ENCODE results near the gene SCMH1. TPM values are rescaled to one million over a fixed set of nuclear protein-coding genes. Genes with fewer than 3 reads are reported as not detected.

Gene SCMH1
- total RNA-seq, 1 experiment from 2014 or later, result 21.1 TPM

GRCh38 chr1:41097105-41097504 is 145.0 kb downstream of the SCMH1 start:
- Histone ChIP-seq H3K27me3 (ENCODE audit: control insufficient read depth, insufficient read depth, low read length) (no peaks in the 10 kb centered on the region), H3K36me3 (replicated peaks; ENCODE audit: control insufficient read depth, insufficient read depth, low read length) (no peaks in the 10 kb centered on the region), H3K4me3 (ENCODE audit: insufficient read depth, low read depth, low read length) (no peak overlapping the region)
- DNase-seq, result no peak

DNA sequence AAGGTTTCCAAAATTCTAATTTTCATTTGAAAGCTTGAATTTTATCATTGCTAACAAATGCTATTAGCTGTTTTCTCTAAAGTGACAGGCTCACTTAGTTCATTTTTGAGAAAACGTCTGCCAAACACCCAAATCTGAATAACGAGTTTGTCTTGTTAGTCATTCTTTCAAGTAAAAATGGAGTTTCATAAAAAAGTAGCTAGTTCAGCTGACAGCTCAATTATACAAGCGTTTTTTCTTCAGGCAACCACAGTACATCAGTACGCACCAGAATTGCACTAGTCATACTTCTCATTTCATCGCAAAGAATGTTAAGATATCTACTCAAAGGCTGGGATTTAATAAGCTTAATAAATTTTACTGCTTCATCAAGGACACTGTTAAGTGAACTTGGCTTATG is 148.3 kb downstream of the SCMH1 start:
- Histone ChIP-seq H3K36me3 (replicated peaks; ENCODE audit: control insufficient read depth, insufficient read depth, low read length) (no peaks in the 10 kb centered on the region), H3K4me3 (ENCODE audit: insufficient read depth, low read depth, low read length) (no peak overlapping the region), H3K27me3 (ENCODE audit: control insufficient read depth, insufficient read depth, low read length) (no peaks in the 10 kb centered on the region)
- no peak for DNase-seq

DNA sequence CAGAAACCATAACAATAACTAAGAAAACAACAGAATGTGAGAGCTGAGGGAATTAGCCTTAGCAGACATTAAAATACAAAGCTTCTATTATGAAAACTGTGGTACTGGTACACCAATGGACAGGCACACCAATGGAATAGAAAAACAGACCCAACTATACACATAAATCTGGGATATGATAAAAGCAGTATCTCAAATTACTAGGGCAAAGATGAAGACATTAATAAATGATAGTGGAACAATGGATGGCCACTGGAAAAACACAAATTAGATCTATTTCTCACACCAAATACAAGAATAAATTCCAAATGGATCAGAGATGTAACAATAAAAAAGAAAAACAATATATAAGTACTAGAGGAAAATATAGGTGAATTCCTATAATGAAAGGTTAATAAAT is 155.2 kb downstream of the SCMH1 start:
- Histone ChIP-seq H3K4me3 (ENCODE audit: insufficient read depth, low read depth, low read length) (no peak overlapping the region), H3K27me3 (ENCODE audit: control insufficient read depth, insufficient read depth, low read length) (no peaks in the 10 kb centered on the region), H3K36me3 (replicated peaks; ENCODE audit: control insufficient read depth, insufficient read depth, low read length) (no peaks in the 10 kb centered on the region)
- no peak for DNase-seq

DNA sequence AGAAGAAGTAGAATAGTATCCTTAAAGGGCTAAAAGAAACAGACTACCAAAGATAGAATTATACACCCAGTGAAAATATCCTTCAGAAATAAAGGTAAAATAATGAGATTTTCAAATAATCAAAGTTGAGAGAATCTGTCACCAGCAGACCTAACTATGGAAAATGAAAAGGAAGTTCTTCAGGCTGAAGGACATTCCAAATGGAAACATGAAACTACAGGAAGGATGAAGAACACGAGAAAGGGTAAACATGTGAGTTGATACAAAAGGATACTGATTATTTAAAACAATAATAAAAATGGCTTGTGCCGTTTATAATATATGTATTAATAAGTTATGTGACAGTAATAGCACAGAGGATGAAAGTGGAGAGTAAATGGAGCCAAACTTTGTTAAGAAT is 163.5 kb downstream of the SCMH1 start:
- Histone ChIP-seq H3K27me3 (ENCODE audit: control insufficient read depth, insufficient read depth, low read length) (no peaks in the 10 kb centered on the region), H3K36me3 (replicated peaks; ENCODE audit: control insufficient read depth, insufficient read depth, low read length) (no peaks in the 10 kb centered on the region), H3K4me3 (ENCODE audit: insufficient read depth, low read depth, low read length) (no peak overlapping the region)
- no peak for DNase-seq

GRCh38 chr1:41078193-41078592 is 163.9 kb downstream of the SCMH1 start:
- H3K36me3 ChIP-seq (replicated peaks; ENCODE audit: control insufficient read depth, insufficient read depth, low read length), result no peaks in the 10 kb centered on the region
- H3K27me3 ChIP-seq (ENCODE audit: control insufficient read depth, insufficient read depth, low read length), result no peaks in the 10 kb centered on the region
- DNase-seq, result no peak
- H3K4me3 ChIP-seq (ENCODE audit: insufficient read depth, low read depth, low read length), result no peak overlapping the region

DNA sequence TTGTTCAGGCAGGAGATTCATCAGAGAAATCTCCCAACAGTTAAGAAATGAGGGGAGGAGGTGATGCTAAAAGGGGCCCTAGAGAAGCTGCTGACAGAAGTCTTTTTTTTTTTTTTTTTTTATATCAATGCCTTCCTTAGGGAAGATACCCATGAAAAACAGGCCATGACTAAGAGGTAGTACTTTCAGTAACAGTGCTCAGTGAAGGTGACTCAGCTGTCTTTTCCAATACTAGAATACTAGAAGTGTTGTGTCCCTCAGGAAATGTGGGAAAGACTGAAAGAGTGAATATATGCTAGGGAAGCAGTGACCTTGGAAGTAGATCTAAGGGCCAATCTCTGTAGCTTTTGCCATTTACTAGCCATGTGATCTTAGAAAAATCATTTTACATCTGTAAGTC is 168.1 kb downstream of the SCMH1 start:
- no peak for DNase-seq
- Histone ChIP-seq H3K4me3 (ENCODE audit: insufficient read depth, low read depth, low read length) (no peak overlapping the region), H3K36me3 (replicated peaks; ENCODE audit: control insufficient read depth, insufficient read depth, low read length) (no peaks in the 10 kb centered on the region)

GRCh38 chr1:41072051-41072450 is 170.1 kb downstream of the SCMH1 start:
- Histone ChIP-seq H3K36me3 (replicated peaks; ENCODE audit: control insufficient read depth, insufficient read depth, low read length) (no peaks in the 10 kb centered on the region), H3K27me3 (ENCODE audit: control insufficient read depth, insufficient read depth, low read length) (no peaks in the 10 kb centered on the region), H3K4me3 (ENCODE audit: insufficient read depth, low read depth, low read length) (no peak overlapping the region)
- no peak for DNase-seq

More for the DNA sequence above, 168.1 kb downstream of the SCMH1 start:
- H3K27me3 ChIP-seq (ENCODE audit: control insufficient read depth, insufficient read depth, low read length), result no peaks in the 10 kb centered on the region

- no peak for DNase-seq
- H3K36me3 ChIP-seq (replicated peaks; ENCODE audit: control insufficient read depth, insufficient read depth, low read length), result no peaks in the 10 kb centered on the region; the same call in 1 of the 2 replicates
- H3K27me3 ChIP-seq (ENCODE audit: control insufficient read depth, insufficient read depth, low read length), result no peaks in the 10 kb centered on the region
- H3K4me3 ChIP-seq (ENCODE audit: insufficient read depth, low read depth, low read length), result no peak overlapping the region
Measured at GRCh38 chr1:41056907-41057306, 185.2 kb downstream of the SCMH1 start.

DNA sequence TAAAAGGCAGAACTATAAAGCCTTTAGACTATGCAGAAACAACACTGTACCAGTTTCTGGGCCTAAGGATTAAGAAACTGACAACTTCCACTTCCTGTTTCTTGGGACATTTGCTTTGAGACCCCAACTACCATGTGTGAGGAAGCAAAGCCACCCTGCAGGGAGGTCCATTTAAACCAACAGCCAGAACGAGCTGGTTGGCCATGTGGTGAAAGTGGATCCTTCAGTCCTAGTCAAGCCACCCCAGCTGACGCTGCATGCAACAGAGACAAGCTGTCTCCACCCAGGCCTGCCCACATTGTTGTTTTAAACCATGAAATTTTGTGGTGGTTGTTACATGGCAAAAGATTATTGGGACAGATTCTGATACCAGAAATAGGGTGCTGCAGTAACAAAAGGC is 188.8 kb downstream of the SCMH1 start:
- H3K27me3 ChIP-seq (ENCODE audit: control insufficient read depth, insufficient read depth, low read length), result no peaks in the 10 kb centered on the region
- H3K36me3 ChIP-seq (replicated peaks; ENCODE audit: control insufficient read depth, insufficient read depth, low read length), result peaks cover 2% of the 10 kb centered on the region; the same call in 1 of the 2 replicates
- DNase-seq, result no peak
- H3K4me3 ChIP-seq (ENCODE audit: insufficient read depth, low read depth, low read length), result no peak overlapping the region

- no peak for DNase-seq
- H3K36me3 ChIP-seq (replicated peaks; ENCODE audit: control insufficient read depth, insufficient read depth, low read length), result peaks cover 2% of the 10 kb centered on the region; the same call in 1 of the 2 replicates
Measured at GRCh38 chr1:41051022-41051421, 191.1 kb downstream of the SCMH1 start.

GRCh38 chr1:41048540-41048939 is 193.6 kb downstream of the SCMH1 start:
- no peak for DNase-seq
- no peaks in the 10 kb centered on the region for H3K27me3 ChIP-seq (ENCODE audit: control insufficient read depth, insufficient read depth, low read length)
- peaks cover 2% of the 10 kb centered on the region; the same call in 1 of the 2 replicates for H3K36me3 ChIP-seq (replicated peaks; ENCODE audit: control insufficient read depth, insufficient read depth, low read length)
- H3K4me3 ChIP-seq (ENCODE audit: insufficient read depth, low read depth, low read length), result no peak overlapping the region

More at GRCh38 chr1:41051022-41051421, 191.1 kb downstream of the SCMH1 start:
- H3K27me3 ChIP-seq (ENCODE audit: control insufficient read depth, insufficient read depth, low read length), result no peaks in the 10 kb centered on the region
- H3K4me3 ChIP-seq (ENCODE audit: insufficient read depth, low read depth, low read length), result no peak overlapping the region

DNA sequence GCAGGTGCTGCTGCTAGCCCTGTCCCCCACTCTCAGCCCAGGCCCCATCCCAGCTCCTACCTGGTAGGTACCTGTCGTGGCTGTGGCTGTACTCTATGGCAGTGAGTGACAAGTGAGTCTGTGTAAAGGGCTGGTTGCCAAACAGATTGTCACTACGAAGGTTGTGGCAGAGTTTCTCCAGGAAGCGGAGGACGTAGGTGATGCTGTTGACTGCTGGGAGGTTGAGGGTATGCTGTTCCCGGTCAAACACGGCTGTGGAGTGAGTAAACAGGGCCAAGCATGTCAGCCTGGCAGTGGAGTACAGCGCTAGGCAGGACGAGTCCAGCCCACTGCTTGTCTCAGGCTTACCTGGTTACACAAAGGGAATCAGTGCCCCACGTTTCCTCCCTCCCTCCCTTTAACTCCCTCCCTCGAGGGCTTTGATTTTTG is 195.7 kb downstream of the SCMH1 start:
- H3K4me3 ChIP-seq (ENCODE audit: insufficient read depth, low read depth, low read length), result no peak overlapping the region
- H3K36me3 ChIP-seq (replicated peaks; ENCODE audit: control insufficient read depth, insufficient read depth, low read length), result peaks cover 2% of the 10 kb centered on the region; the same call in 1 of the 2 replicates
- no peak for DNase-seq
- H3K27me3 ChIP-seq (ENCODE audit: control insufficient read depth, insufficient read depth, low read length), result no peaks in the 10 kb centered on the region

- no peak for DNase-seq
- Histone ChIP-seq H3K4me3 (ENCODE audit: insufficient read depth, low read depth, low read length) (no peak overlapping the region), H3K36me3 (replicated peaks; ENCODE audit: control insufficient read depth, insufficient read depth, low read length) (peaks cover 2% of the 10 kb centered on the region; the same call in 1 of the 2 replicates)
Measured at GRCh38 chr1:41045740-41046139, 196.4 kb downstream of the SCMH1 start.

GRCh38 chr1:41044187-41044586 is 197.9 kb downstream of the SCMH1 start:
- H3K4me3 ChIP-seq (ENCODE audit: insufficient read depth, low read depth, low read length), result no peak overlapping the region
- peaks cover 2% of the 10 kb centered on the region; the same call in 1 of the 2 replicates for H3K36me3 ChIP-seq (replicated peaks; ENCODE audit: control insufficient read depth, insufficient read depth, low read length)
- DNase-seq, result no peak
- H3K27me3 ChIP-seq (ENCODE audit: control insufficient read depth, insufficient read depth, low read length), result no peaks in the 10 kb centered on the region

More at GRCh38 chr1:41045740-41046139, 196.4 kb downstream of the SCMH1 start:
- no peaks in the 10 kb centered on the region for H3K27me3 ChIP-seq (ENCODE audit: control insufficient read depth, insufficient read depth, low read length)

DNA sequence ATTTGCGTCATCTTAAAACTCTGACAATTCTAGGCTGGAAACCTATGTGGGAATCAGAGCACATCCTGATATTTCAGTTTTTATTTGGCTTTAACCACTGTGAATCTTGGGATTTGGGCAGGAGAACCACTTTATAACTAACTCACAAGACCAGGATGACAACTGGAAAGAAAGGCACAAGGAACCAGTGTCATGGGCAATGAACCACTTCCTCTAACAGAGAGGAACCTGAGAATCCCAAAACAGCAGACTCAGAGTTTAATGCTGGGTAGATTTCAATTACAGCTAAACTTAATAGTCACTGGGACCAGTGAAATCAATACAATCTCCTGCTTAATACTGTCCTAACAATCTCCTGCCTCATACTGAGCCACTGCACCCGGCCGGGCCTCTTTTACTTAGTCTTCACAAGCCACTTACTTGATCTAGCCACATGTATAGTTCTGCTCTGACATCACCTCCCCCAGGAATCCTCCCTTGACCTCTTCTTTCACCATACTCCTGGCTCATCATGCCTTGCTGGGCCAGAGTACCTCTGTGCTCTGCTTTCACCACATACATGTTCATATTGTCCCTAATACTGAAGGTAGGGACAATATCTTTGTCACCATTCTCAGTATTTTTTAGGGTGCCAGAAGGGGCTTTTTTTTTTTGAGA is 200.4 kb downstream of the SCMH1 start:
- H3K36me3 ChIP-seq (replicated peaks; ENCODE audit: control insufficient read depth, insufficient read depth, low read length), result no peaks in the 10 kb centered on the region; the same call in 1 of the 2 replicates
- no peak overlapping the region for H3K4me3 ChIP-seq (ENCODE audit: insufficient read depth, low read depth, low read length)
- no peaks in the 10 kb centered on the region for H3K27me3 ChIP-seq (ENCODE audit: control insufficient read depth, insufficient read depth, low read length)
- DNase-seq, result no peak
